T-helper 2 cell treated with Interferon-gamma antibody and Interleukin-4, amounts not matched to agents 5 μg/mL and 100 μg/mL, for 36 hours (primary cell): ENCODE measurements around the gene PROM1.

ENCODE experiments used
- DNase-seq: peaks from one replicate; pipeline ENCODE4 v3.0.0; 2021; ENCODE audit warnings: low spot score
- H3K27ac Mint-ChIP-seq: one replicate; pipeline ENCODE4 v1.8.0; 2021; ENCODE audit warnings: mild to moderate bottlenecking, mixed read lengths
- H3K27me3 Mint-ChIP-seq: one replicate; pipeline ENCODE4 v1.8.0; 2021; ENCODE audit warnings: low read depth, mixed read lengths
- H3K36me3 Mint-ChIP-seq: one replicate; pipeline ENCODE4 v1.8.0; 2021; ENCODE audit warnings: low read depth, mixed read lengths
- H3K4me1 Mint-ChIP-seq: one replicate; pipeline ENCODE4 v1.8.0; 2021; ENCODE audit warnings: low read depth, mixed read lengths
- H3K4me3 Mint-ChIP-seq: one replicate; pipeline ENCODE4 v1.8.0; 2022; ENCODE audit warnings: mild to moderate bottlenecking, moderate library complexity, mixed read lengths
- H3K9me3 Mint-ChIP-seq: one replicate; pipeline ENCODE4 v1.8.0; 2021; ENCODE audit warnings: mixed read lengths

PROM1 gene

DNA sequence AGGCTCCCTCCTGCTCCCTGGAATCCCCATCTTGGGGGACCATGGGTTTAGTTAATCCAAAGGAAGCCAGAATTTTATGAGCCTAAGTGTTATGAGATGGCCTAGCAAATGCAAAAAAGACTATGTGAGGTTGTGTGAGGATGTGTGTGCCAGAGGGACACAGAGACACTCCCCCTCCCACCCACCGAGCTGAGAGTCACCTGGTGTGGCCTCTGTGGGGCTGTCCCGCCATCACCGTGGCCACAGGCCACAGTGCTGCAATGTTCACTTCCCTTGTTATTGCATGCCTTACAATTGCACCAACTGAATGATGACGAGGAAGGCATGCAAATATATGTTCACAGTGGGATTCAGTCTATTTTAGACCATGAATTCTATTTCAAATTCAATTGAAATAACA is 120.2 kb downstream of the PROM1 start:
- DNase-seq: peak; percentile 50
- H3K4me3 Mint-ChIP-seq: peak overlapping the region; percentile 24

DNA sequence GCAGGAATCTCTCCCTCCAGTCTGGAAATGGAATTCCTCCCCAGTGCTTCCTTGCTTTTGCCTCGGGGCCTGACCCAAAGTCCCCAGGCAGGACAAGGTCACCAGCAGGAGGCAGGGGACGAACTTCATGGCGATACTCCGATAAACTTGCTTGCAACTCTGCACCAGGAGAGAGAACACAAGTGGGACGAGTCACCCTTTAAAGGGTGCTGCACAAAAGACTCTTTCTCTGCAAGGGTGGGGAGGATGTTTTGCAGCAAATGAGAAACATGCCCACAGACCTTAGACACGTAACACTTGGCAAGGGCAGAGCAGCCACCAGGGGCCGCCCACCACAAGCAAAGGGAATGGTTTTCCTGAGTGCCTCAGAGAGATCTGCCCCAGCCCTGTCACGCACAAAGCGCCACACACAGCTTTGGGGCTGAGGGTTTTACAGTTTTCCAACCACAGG is 120.8 kb downstream of the PROM1 start, which contains the start of gene FGFBP2:
Gene FGFBP2 (minus strand): TSS at position 175 of the 451 bp plus-strand sequence. CDS start 46 bp downstream, at position 129.
- peak within 1 kb of the TSS; percentile 15 for H3K27ac Mint-ChIP-seq
- peak within 1 kb of the TSS; percentile 24 for H3K4me3 Mint-ChIP-seq
- H3K36me3 Mint-ChIP-seq: no peaks in the 10 kb centered on the region
- peaks cover 6% of the 10 kb centered on the region for H3K27me3 Mint-ChIP-seq
- no peaks in the 10 kb centered on the region for H3K9me3 Mint-ChIP-seq
- DNase-seq: peak; percentile 56
- peaks cover 8% of the 10 kb centered on the region for H3K4me1 Mint-ChIP-seq

More for the DNA sequence above, 120.2 kb downstream of the PROM1 start:
- Mint-ChIP-seq H3K36me3 (no peaks in the 10 kb centered on the region), H3K27me3 (peaks cover 6% of the 10 kb centered on the region), H3K27ac (peak overlapping the region; percentile 15), H3K4me1 (peaks cover 8% of the 10 kb centered on the region), H3K9me3 (no peaks in the 10 kb centered on the region)

DNA sequence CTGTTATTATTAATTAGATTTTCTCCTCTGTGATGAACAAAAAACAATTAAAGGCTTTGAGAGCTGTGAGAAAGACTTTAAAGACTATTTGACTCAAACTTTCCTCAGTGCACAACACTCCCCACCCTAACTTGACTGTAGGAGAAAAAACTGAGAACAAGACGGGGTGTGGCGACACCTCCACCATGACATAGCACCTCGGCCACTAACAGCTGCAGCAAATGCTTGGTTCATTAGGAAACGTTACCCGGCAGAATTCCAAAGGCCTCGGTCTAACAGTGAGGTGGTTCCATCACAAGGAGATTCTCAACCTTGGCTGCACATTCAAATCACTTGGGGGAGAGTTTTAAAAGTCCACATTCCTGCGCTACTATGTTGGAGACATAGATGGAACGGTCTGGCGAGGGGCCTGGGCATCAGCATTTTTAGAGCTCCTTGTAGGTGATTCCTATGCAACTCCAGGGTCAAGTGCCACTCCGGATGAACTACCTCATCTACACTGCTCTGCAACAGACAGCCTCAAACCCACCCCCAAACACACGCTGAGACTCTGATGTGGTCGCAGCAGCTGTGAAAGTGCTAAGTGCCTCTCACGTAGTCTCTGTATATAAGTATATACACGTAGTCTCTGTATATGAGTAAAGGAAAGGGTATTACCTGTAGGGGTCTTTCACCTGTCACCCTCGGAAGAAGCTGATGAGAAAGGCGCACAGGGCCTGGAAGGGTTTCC is 121.9 kb downstream of the PROM1 start:
- no peak for DNase-seq
- Mint-ChIP-seq H3K27me3 (peaks cover 5% of the 10 kb centered on the region), H3K9me3 (no peaks in the 10 kb centered on the region), H3K36me3 (no peaks in the 10 kb centered on the region), H3K4me3 (no peak overlapping the region), H3K4me1 (peaks cover 8% of the 10 kb centered on the region), H3K27ac (no peak overlapping the region)

DNA sequence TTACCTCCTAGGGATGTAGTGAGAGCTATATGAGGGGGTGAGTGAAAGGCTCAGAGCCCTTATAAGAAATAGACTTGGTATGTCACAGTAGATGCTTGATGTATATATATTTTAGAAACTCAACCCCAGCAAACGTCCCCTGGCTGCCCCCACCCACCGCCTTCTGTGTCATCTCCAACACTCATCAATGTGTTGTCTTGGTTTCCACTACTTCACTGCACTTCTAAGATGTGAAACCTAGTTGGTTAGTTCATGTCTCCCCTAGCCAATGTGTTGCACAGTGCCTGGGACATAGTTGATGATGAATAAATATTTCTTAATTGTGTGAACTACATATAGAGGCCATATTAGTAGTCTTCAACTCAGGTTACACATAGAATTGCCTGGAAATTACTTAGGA is 125.3 kb downstream of the PROM1 start:
- H3K36me3 Mint-ChIP-seq: no peaks in the 10 kb centered on the region
- peaks cover 12% of the 10 kb centered on the region for H3K27me3 Mint-ChIP-seq
- H3K4me3 Mint-ChIP-seq: no peak overlapping the region
- H3K4me1 Mint-ChIP-seq: peaks cover 11% of the 10 kb centered on the region
- DNase-seq: no peak
- no peaks in the 10 kb centered on the region for H3K9me3 Mint-ChIP-seq
- no peak overlapping the region for H3K27ac Mint-ChIP-seq

DNA sequence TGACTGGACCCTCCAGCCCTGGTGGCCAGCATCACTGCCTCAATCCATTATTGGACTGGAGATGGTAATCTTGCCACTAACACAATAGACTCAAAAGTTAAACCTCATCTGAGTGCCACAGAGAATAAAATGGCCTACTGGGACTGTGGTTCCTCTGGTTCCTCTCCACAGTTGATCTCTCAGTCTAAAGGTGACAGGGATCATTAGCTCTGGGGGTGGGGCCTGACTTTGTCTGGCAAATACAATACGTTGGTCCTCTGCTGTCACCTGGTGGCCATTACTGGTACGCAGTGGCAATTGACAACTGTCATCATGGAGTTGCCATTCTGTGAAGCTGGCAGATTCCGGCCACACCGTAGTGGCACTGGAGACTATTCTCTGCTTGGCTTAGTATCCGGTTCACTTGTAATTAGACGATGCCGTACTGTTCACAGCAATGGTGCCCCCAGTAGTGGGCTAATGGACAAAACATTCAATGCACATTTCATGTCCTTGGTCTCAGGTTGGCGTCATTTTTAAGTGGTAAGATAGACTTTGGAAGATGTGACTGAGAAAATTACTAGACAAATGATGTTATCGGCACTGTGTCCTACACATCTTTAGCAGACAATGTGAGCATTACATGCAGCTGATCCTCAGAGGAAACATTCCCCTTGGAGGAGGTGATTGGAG is 127.5 kb downstream of the PROM1 start:
- Mint-ChIP-seq H3K4me3 (no peak overlapping the region), H3K4me1 (peaks cover 4% of the 10 kb centered on the region), H3K36me3 (no peaks in the 10 kb centered on the region), H3K9me3 (no peaks in the 10 kb centered on the region), H3K27me3 (peaks cover 12% of the 10 kb centered on the region), H3K27ac (no peak overlapping the region)
- peak; percentile 64 for DNase-seq

DNA sequence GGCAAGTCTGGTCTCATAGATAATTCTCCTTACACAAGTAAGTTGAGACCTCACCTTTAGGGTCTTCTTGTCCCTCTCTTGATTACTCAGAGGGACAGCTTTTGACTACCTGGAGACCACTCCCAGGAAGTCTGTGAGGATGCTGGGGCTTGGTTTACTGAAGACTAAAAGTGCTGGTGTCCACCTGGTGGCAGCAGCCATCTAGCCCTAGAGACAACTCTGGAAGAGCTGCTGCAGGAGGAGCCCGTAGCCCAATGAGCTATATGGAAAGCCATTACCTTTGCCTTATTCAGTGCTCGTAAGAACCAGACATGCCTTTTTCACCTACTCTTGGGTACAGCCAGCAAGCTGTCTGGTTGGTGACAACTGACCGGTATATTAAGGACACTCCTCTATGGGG is 128.2 kb downstream of the PROM1 start:
- no peaks in the 10 kb centered on the region for H3K36me3 Mint-ChIP-seq
- H3K4me3 Mint-ChIP-seq: no peak overlapping the region
- DNase-seq: no peak
- H3K4me1 Mint-ChIP-seq: peaks cover 4% of the 10 kb centered on the region
- H3K27ac Mint-ChIP-seq: no peak overlapping the region
- H3K9me3 Mint-ChIP-seq: no peaks in the 10 kb centered on the region
- H3K27me3 Mint-ChIP-seq: peaks cover 12% of the 10 kb centered on the region

DNA sequence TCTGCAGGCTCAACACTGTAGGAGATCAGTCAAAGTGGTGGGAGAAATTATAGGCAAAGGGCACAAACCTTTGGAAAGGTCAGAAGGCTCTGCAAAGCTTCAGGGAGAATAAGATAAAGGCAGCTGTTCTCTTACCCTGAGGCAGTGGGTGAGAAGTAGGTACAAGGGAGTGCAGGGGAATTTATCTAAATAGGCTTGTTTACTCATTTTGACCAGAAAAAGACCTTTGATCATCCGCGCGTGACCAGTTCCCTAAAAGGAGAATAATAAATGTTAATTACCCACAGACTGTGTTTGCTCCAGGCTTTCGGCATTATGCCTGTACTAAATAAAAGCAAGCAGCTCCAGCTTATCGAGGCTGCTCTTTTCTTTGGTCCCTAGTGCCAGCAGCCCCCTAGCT is 130.2 kb downstream of the PROM1 start:
- Mint-ChIP-seq H3K27ac (no peak overlapping the region), H3K4me1 (peaks cover 4% of the 10 kb centered on the region), H3K4me3 (no peak overlapping the region), H3K27me3 (peaks cover 12% of the 10 kb centered on the region), H3K36me3 (no peaks in the 10 kb centered on the region), H3K9me3 (no peaks in the 10 kb centered on the region)
- no peak for DNase-seq

DNA sequence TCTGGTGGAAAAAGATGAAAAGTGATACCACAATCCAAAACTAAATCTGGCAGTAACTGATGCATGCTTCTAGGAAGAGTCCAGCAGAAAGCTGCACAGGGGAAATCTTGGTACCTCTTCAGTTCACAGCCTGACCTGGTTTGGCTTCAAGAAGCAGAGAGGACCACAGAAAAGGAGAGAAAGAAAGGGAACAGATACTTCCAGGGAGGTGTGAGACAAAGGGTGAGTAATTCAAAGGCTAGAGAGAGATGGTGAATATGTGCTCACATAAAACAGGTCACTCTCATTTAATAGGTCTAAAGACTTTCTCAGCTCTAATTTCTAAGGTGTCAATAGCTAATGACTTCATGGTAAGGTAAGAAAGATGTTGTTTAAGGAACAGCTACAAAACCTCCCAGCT is 132.0 kb downstream of the PROM1 start:
- no peaks in the 10 kb centered on the region for H3K9me3 Mint-ChIP-seq
- H3K27me3 Mint-ChIP-seq: peaks cover 9% of the 10 kb centered on the region
- H3K36me3 Mint-ChIP-seq: no peaks in the 10 kb centered on the region
- H3K27ac Mint-ChIP-seq: no peak overlapping the region
- no peak overlapping the region for H3K4me3 Mint-ChIP-seq
- peaks cover 4% of the 10 kb centered on the region for H3K4me1 Mint-ChIP-seq
- DNase-seq: no peak

DNA sequence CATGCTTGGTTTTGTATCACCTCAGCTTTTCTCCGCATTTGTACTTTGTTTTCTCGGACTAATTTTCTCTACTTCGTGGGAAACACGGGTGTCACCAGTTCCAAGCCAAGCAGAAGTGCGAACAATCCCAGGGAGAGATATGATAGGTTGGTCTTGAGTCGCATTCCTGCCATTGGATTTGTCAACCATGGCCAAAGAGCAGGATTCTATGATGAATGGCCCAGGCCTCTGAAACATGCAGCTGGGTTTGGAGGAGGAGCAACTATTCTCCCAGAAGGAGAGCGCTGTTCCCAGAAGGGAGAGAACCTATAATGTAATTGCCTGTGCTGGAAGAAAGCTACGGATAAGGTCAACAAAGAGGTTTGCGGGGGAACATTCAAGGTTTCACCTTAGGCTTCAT is 135.0 kb downstream of the PROM1 start:
- H3K36me3 Mint-ChIP-seq: no peaks in the 10 kb centered on the region
- H3K9me3 Mint-ChIP-seq: no peaks in the 10 kb centered on the region
- DNase-seq: no peak
- H3K27ac Mint-ChIP-seq: no peak overlapping the region
- H3K4me1 Mint-ChIP-seq: no peaks in the 10 kb centered on the region
- H3K4me3 Mint-ChIP-seq: no peak overlapping the region
- peaks cover 5% of the 10 kb centered on the region for H3K27me3 Mint-ChIP-seq

DNA sequence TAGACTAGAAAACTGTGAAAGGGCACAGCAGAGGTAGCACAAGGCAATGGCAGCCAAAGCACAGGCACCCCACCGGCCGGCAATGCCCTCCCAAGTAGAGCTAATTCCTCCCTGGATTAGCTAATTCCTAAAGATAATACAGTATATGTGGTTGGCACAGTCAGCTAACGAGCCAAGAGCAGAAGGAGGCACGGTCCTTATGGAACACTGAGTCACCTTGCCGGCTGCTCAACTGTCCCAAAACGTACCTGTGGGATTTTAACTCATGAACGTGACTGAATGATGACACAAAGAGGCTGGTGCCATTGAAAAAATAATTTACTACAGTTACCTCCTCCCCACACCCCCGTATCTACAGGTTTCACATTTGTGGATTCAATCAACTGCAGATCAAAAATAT is 136.1 kb downstream of the PROM1 start:
- no peaks in the 10 kb centered on the region for H3K36me3 Mint-ChIP-seq
- no peak overlapping the region for H3K27ac Mint-ChIP-seq

DNA sequence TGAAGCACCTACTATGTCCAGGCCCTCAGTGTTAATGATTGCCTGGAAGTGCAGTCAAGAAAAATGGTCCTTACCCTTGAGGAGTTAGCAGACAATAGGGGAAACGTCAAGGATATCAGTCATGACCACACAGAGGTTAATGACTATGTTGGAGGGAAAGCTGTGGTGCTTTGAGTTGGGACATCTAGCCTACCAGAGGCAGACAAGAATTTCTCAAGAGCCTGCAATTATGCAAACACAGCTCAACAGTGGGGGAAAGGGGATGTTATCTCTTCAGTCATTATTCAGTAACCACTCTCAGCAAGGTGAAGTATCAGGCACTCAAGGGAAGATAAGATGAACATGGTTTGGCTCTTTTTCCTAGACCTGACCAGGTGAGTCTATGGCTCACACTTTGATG is 138.3 kb downstream of the PROM1 start:
- H3K4me3 Mint-ChIP-seq: no peak overlapping the region
- peaks cover 5% of the 10 kb centered on the region for H3K27me3 Mint-ChIP-seq
- no peaks in the 10 kb centered on the region for H3K9me3 Mint-ChIP-seq
- H3K4me1 Mint-ChIP-seq: no peaks in the 10 kb centered on the region
- no peaks in the 10 kb centered on the region for H3K36me3 Mint-ChIP-seq
- no peak overlapping the region for H3K27ac Mint-ChIP-seq
- no peak for DNase-seq

More for the DNA sequence above, 136.1 kb downstream of the PROM1 start:
- Mint-ChIP-seq H3K4me1 (no peaks in the 10 kb centered on the region), H3K4me3 (no peak overlapping the region), H3K27me3 (peaks cover 5% of the 10 kb centered on the region), H3K9me3 (no peaks in the 10 kb centered on the region)
- no peak for DNase-seq

DNA sequence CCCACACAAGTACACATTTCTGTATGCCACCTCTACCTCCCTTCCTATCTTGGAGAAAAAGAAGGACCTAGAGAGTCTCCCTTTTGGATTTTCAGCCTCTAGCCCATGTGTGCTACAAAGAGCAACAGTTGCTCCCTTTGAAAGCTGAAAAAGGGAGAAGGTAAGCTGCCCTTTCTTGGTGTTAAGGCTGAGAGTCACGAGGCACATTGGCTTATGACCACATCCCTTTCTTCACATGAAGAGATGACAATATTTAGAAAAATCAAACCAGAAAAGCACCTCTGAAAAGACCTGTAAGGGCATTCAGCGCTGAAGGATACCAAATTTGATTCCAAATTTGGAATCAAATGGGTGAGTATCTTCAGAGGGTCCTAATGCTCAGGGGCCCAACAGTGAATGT is 138.9 kb downstream of the PROM1 start:
- H3K4me1 Mint-ChIP-seq: no peaks in the 10 kb centered on the region

DNA sequence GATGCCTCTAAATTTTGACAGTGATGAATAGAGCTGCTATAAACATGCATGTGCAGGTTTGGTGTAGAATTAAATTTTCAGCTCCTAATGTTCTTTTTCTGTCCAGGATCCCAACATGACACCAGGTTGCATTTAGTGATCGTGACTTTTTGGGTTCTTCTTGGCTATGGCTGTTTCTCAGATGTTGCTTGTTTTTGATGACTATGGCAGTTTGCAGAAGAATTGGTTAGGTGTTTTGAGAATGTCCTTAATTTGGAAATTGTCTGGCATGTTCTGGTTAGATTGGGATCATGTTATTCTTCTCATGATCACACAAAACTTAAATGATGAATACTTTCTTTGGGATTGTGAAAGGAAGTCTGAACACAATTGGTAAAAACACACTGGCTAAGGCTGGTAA is 141.5 kb downstream of the PROM1 start:
- no peak for DNase-seq
- Mint-ChIP-seq H3K27ac (no peak overlapping the region), H3K4me3 (no peak overlapping the region), H3K9me3 (no peaks in the 10 kb centered on the region), H3K4me1 (no peaks in the 10 kb centered on the region), H3K27me3 (peaks cover 11% of the 10 kb centered on the region), H3K36me3 (no peaks in the 10 kb centered on the region)

More for the DNA sequence above, 138.9 kb downstream of the PROM1 start:
- Mint-ChIP-seq H3K27me3 (peaks cover 8% of the 10 kb centered on the region), H3K36me3 (no peaks in the 10 kb centered on the region), H3K4me3 (no peak overlapping the region), H3K27ac (no peak overlapping the region), H3K9me3 (no peaks in the 10 kb centered on the region)
- DNase-seq: no peak

DNA sequence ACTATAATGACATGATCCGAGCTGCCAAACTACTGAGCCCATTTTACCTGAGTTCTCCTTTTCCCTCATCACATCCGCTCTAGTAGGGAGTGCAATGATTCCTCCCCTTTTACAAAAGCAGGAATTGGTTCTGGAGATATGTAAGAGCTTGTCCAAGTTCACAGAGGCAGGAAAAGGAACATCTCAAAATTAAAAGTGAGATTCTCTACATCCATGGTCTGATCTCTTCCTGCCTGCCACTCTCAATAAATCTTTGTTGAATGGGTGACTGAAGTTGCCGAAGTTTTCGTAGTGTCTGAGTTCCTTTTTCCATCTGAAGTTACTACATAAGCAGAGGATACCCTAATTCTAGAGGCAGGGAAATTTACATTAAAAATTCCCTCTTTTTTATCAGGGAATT is 145.2 kb downstream of the PROM1 start, which contains the start of gene FGFBP1:
Gene FGFBP1 (minus strand): TSS at position 101 of the 400 bp plus-strand sequence. CDS start 2,108 bp downstream, outside the sequence.
- H3K27ac Mint-ChIP-seq: no peak within 1 kb of the TSS
- H3K36me3 Mint-ChIP-seq: no peaks in the 10 kb centered on the region
- H3K4me3 Mint-ChIP-seq: no peak within 1 kb of the TSS
- H3K27me3 Mint-ChIP-seq: peaks cover 10% of the 10 kb centered on the region
- no peaks in the 10 kb centered on the region for H3K4me1 Mint-ChIP-seq
- no peaks in the 10 kb centered on the region for H3K9me3 Mint-ChIP-seq
- no peak for DNase-seq
